ENCODE results near the gene ZNF234. TPM values are rescaled to one million over a fixed set of nuclear protein-coding genes. Genes with fewer than 3 reads are reported as not detected.

The ZNF234 gene
- total RNA-seq, result 1 to 10 TPM; 2.4 to 5.6 (median 3.5) TPM
- long read RNA-seq, result 0 reads

DNA sequence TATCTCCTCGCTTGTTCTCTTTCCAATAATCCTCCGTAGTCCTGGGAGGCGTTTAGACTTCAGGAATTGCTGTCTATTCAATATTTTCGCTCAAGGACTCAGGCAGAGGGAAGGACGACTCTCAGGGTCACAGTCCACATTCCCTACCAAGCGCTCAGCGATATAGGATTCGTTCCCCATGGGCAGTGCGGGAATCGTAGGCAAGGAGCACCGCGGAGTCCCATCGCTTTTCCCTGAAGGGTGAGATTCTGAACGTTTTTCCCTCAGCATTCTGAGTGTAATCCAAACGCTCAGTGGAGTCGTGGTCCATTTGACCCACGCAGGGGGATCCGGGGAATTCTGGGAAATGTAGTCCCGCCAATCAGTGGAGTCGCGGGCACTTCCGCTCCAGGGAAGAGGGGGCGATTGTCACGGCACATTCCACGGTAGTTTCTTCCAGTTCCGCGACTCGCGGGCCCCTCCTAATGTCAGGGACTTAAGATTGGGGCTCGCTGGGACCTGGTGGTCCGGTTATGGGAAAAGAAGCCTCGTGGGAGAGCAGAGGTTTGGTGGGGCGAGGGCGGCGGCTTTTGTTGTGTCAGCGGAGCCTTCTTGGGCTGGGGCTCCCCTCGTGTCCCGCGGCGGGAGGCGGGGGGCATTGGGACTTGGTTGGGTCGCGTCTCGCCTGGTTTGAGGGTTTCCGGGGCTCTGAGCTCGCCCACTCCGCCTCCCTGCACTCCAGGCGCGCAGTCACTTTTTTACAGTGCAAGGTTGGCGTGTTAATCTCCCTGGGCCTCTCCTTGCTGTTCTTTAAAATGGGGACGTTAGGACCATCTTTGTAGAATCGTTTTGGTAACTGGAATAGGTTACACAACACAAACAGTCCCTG, at the start of gene ZNF234:
Gene ZNF234 (plus strand): TSS at position 364 of the 868 bp plus-strand sequence. CDS start 3,079 bp downstream, outside the sequence.
- peak within 1 kb of the TSS; percentile 16 to 60 (median 20) for H3K27ac ChIP-seq
- intact Hi-C loops (cut with DNase I), result no loop called here
- H3K36me3 ChIP-seq, result peaks cover 0 to 9% (median 1%) of the 10 kb centered on the region in 4 donors
- ATAC-seq, result peak; percentile 98 to 100 (median 99)
- H3K4me3 ChIP-seq, result peak within 1 kb of the TSS; percentile 74 to 89 (median 86)
- no peaks in the 10 kb centered on the region for H3K9me3 ChIP-seq
- TF ChIP-seq, protein P1, sequence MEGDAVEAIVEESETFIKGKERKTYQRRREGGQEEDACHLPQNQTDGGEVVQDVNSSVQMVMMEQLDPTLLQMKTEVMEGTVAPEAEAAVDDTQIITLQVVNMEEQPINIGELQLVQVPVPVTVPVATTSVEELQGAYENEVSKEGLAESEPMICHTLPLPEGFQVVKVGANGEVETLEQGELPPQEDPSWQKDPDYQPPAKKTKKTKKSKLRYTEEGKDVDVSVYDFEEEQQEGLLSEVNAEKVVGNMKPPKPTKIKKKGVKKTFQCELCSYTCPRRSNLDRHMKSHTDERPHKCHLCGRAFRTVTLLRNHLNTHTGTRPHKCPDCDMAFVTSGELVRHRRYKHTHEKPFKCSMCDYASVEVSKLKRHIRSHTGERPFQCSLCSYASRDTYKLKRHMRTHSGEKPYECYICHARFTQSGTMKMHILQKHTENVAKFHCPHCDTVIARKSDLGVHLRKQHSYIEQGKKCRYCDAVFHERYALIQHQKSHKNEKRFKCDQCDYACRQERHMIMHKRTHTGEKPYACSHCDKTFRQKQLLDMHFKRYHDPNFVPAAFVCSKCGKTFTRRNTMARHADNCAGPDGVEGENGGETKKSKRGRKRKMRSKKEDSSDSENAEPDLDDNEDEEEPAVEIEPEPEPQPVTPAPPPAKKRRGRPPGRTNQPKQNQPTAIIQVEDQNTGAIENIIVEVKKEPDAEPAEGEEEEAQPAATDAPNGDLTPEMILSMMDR (IDR thresholded peaks at IDR 0.05), result no peak
- peak; percentile 29 for TF ChIP-seq POLR2A (IDR thresholded peaks at IDR 0.05)
- H3K27me3 ChIP-seq, result no peaks in the 10 kb centered on the region
- peak; percentile 84 to 88 (median 87) for DNase-seq
- peaks cover 0 to 10% (median 2%) of the 10 kb centered on the region in 4 donors for H3K4me1 ChIP-seq
- under 1% methylated on average over 36 of the region's 52 CpGs for WGBS (ENCODE audit: insufficient coverage, low coverage, low lambda C conversion rate, missing lambda C conversion rate)

DNA sequence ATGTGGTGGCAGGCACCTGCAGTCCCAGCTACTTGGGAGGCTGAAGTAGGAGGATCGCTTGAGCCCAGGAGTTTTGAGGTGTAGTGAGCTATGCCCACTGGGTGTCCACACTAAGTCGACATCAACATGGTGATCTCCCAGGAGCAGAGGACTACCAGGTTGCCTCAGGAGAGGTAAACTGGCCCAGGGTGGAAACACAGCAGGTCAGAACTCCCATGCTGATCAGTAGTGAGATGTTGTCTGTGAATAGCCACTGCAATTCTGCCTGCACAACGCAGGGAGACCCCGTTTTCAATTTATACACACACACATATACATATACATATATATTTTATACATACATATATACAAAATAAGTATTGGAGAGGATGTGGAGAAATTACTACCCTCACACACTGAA, 49.2 kb upstream of the ZNF234 start:
- intact Hi-C loops (cut with DNase I), result no loop called here
- ATAC-seq, result no peak
- no peak for TF ChIP-seq POLR2A (IDR thresholded peaks at IDR 0.05)
- TF ChIP-seq, protein P1 (IDR thresholded peaks at IDR 0.05), result no peak
- Histone ChIP-seq H3K27me3 (no peaks in the 10 kb centered on the region), H3K4me1 (peaks cover 0 to 7% (median 1%) of the 10 kb centered on the region in 4 donors), H3K27ac (no peak overlapping the region), H3K4me3 (no peak overlapping the region), H3K36me3 (no peaks in the 10 kb centered on the region), H3K9me3 (peaks cover 0 to 5% (median 0%) of the 10 kb centered on the region in 4 donors)
- DNase-seq, result no peak
- 56% methylated on average over 2 of the region's 4 CpGs for WGBS (ENCODE audit: insufficient coverage, low coverage, low lambda C conversion rate, missing lambda C conversion rate)

- 2% methylated on average over 14 of the region's 50 CpGs for WGBS (ENCODE audit: insufficient coverage, low coverage, low lambda C conversion rate, missing lambda C conversion rate)
- Histone ChIP-seq H3K36me3 (peaks cover 0 to 13% (median under 1%) of the 10 kb centered on the region in 4 donors), H3K27ac (peak within 1 kb of the TSS; percentile 22 to 48 (median 48)), H3K4me1 (peaks cover 0 to 7% (median 1%) of the 10 kb centered on the region in 4 donors), H3K9me3 (peaks cover 0 to 6% (median 0%) of the 10 kb centered on the region in 4 donors), H3K4me3 (peak within 1 kb of the TSS; percentile 78 to 83 (median 83)), H3K27me3 (no peaks in the 10 kb centered on the region)
- TF ChIP-seq, protein P1 (IDR thresholded peaks at IDR 0.05), result no peak
- TF ChIP-seq POLR2A (IDR thresholded peaks at IDR 0.05), result peak; percentile 22
- peak; percentile 98 to 99 (median 99) for ATAC-seq
- intact Hi-C loops (cut with DNase I), result no loop called here
- DNase-seq, result peak; percentile 92 to 96 (median 95)
Measured at GRCh38 chr19:44093931-44094765, 47.2 kb upstream of the ZNF234 start, which contains the start of gene ZNF224. Gene ZNF224 (plus strand): TSS chr19:44094361. CDS start chr19:44097874, 3,513 bp downstream.

DNA sequence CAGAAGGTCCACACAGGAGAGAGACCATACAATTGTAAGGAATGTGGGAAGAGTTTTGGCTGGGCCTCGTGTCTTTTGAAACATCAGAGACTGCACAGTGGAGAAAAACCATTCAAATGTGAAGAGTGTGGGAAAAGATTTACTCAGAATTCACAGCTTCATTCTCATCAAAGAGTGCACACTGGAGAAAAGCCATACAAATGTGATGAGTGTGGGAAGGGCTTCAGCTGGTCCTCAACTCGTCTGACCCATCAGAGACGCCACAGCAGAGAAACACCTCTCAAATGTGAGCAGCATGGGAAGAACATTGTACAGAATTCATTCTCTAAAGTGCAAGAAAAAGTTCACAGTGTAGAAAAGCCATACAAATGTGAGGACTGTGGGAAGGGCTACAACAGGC, 33.6 kb upstream of the ZNF234 start:
- Histone ChIP-seq H3K4me3 (no peak overlapping the region), H3K36me3 (peaks cover 0 to 30% (median 10%) of the 10 kb centered on the region in 4 donors), H3K4me1 (peaks cover 0 to 10% (median 0%) of the 10 kb centered on the region in 4 donors), H3K27ac (no peak overlapping the region), H3K9me3 (peaks cover 4 to 59% (median 19%) of the 10 kb centered on the region in 4 donors), H3K27me3 (no peaks in the 10 kb centered on the region)
- intact Hi-C loops (cut with DNase I), result no loop called here
- TF ChIP-seq, protein P1 (IDR thresholded peaks at IDR 0.05), result no peak
- TF ChIP-seq POLR2A (IDR thresholded peaks at IDR 0.05), result no peak
- ATAC-seq, result no peak
- no peak for DNase-seq
- 90% methylated on average over 3 of the region's 3 CpGs for WGBS (ENCODE audit: insufficient coverage, low coverage, low lambda C conversion rate, missing lambda C conversion rate)

Measured in right lobe of liver (tissue), 6 donors.